Mesothelial cell of epicardium (in vitro differentiated cells): ENCODE measurements around the gene F13B. TPM values are rescaled to one million over a fixed set of nuclear protein-coding genes. Genes with fewer than 3 reads are reported as not detected.

Experiments used
- DNase-seq, 2 experiments: peaks; one replicate each; pipeline ENCODE4 v3.0.0; 2021; ENCODE audit warnings: low spot score in 2 of 2; ENCODE audit not compliant: unreplicated experiment in 2 of 2
- H3K27ac Mint-ChIP-seq: 2 replicates; pipeline ENCODE4 v1.8.0; 2021; ENCODE audit warnings: mixed read lengths
- H3K27me3 Mint-ChIP-seq: 2 replicates; pipeline ENCODE4 v1.8.0; 2021; ENCODE audit warnings: low read depth, mixed read lengths
- H3K36me3 Mint-ChIP-seq: 2 replicates; pipeline ENCODE4 v1.8.0; 2021; ENCODE audit warnings: mixed read lengths
- H3K4me1 Mint-ChIP-seq: 2 replicates; pipeline ENCODE4 v1.8.0; 2021; ENCODE audit warnings: mixed read lengths
- H3K4me3 Mint-ChIP-seq: 2 replicates; pipeline ENCODE4 v1.8.0; 2021; ENCODE audit warnings: mild to moderate bottlenecking, moderate library complexity, mixed read lengths
- H3K9me3 Mint-ChIP-seq: 2 replicates; pipeline ENCODE4 v1.8.0; 2021; ENCODE audit warnings: mixed read lengths
- CTCF ChIP-seq: fragments of 200-600 bp; sonication (generic); IDR thresholded peaks from one replicate; pipeline ENCODE4 v1.5.0; 2021; ENCODE audit warnings: antibody characterized with exemption; ENCODE audit not compliant: unreplicated experiment
- total RNA-seq: library from RNA; stranded (reverse); gene quantifications from 3 replicates; pipeline ENCODE4 v1.2.1, GENCODE V29; 2021

Gene F13B
- total RNA-seq, 1 donor from 2014 or later = not detected

GRCh38 chr1:197083474-197083873 lies 16.4 kb upstream of the F13B start:
- TF ChIP-seq CTCF = no peak
- Mint-ChIP-seq H3K36me3 (peaks cover 65% of the 10 kb centered on the region), H3K9me3 (peaks cover 52% of the 10 kb centered on the region), H3K27me3 (no peaks in the 10 kb centered on the region), H3K4me3 (no peak overlapping the region), H3K27ac (no peak overlapping the region), H3K4me1 (no peaks in the 10 kb centered on the region)
- DNase-seq = no peak

GRCh38 chr1:197081117-197081753 lies 14.2 kb upstream of the F13B start:
- TF ChIP-seq CTCF = no peak
- Mint-ChIP-seq H3K4me3 (no peak overlapping the region), H3K27me3 (no peaks in the 10 kb centered on the region), H3K9me3 (peaks cover 52% of the 10 kb centered on the region), H3K4me1 (no peaks in the 10 kb centered on the region), H3K27ac (no peak overlapping the region), H3K36me3 (peaks cover 57% of the 10 kb centered on the region)
- no peak for DNase-seq

GRCh38 chr1:197080323-197080722 lies 13.3 kb upstream of the F13B start:
- no peak for DNase-seq
- Mint-ChIP-seq H3K4me3 (no peak overlapping the region), H3K36me3 (peaks cover 49% of the 10 kb centered on the region), H3K4me1 (no peaks in the 10 kb centered on the region), H3K27ac (no peak overlapping the region), H3K27me3 (no peaks in the 10 kb centered on the region), H3K9me3 (peaks cover 50% of the 10 kb centered on the region)
- no peak for TF ChIP-seq CTCF

DNA sequence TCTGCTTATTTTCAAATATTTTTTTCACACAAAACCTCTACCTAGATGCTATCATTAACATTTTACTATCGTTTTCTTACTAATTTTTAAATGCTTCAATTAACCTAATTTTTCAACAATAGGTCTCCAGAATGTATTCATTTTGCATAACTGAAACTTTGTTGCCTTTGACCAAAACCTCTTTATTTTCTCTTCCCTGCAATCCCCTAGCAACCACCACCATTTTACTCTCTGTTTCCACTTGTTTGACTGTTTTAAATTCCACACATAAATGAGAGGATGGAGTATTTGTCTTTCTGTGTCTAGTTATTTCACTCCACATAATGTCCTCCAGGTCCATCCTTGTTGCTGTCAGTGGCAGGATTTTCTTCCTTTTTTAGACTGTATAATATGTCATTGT lies 9.5 kb upstream of the F13B start:
- Mint-ChIP-seq H3K4me3 (no peak overlapping the region), H3K9me3 (peaks cover 35% of the 10 kb centered on the region), H3K27ac (no peak overlapping the region)

DNA sequence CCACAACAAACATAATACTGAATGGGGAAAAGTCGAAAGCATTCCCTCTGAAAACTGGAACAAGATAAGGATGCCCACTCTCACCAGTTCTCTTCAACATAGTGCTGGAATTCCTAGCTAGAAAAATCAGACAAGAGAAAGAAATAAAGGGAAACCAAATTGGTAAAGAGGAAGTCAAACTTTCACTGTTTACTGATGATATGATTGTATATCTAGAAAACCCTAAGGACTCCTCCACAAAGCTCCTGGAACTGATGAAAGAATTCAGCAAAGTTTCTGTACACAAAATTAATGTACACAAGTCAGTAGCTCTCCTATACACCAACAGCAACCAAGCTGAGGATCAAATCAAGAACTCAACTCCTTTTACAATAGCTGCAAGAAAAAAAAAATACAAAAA lies 6.9 kb upstream of the F13B start:
- Mint-ChIP-seq H3K27ac (no peak overlapping the region), H3K36me3 (no peaks in the 10 kb centered on the region), H3K27me3 (no peaks in the 10 kb centered on the region), H3K9me3 (peaks cover 28% of the 10 kb centered on the region), H3K4me3 (no peak overlapping the region), H3K4me1 (no peaks in the 10 kb centered on the region)
- no peak for TF ChIP-seq CTCF
- DNase-seq = no peak

More for the DNA sequence above, 9.5 kb upstream of the F13B start:
- DNase-seq = no peak
- no peak for TF ChIP-seq CTCF
- Mint-ChIP-seq H3K4me1 (no peaks in the 10 kb centered on the region), H3K27me3 (no peaks in the 10 kb centered on the region), H3K36me3 (peaks cover 13% of the 10 kb centered on the region)

DNA sequence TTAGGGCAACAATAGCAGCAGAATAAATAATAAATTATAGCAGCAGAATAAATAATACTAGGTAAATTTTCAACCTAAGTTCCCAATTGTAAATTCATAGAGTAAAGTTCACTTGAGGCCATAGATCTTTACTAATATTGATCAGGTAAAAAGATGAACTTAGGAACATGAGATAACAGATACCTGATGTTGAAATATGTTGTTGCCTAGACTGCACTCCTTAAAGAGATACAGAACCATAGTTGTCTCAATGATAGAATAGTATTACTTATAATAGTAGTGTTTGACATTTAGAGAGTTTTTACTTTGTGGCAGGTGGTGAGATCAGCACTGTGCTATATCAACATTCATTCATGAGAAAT lies 378 bp upstream of the F13B start:
- TF ChIP-seq CTCF = no peak
- Mint-ChIP-seq H3K4me3 (no peak overlapping the region), H3K27me3 (no peaks in the 10 kb centered on the region), H3K36me3 (no peaks in the 10 kb centered on the region), H3K4me1 (no peaks in the 10 kb centered on the region), H3K9me3 (peaks cover 17% of the 10 kb centered on the region), H3K27ac (no peak overlapping the region)
- DNase-seq = no peak
